Activated CD8-positive, alpha-beta memory T cell treated with anti-CD3 and anti-CD28 coated beads, Interleukin-2, amount 50 U/mL, for 48 hours (primary cell): ENCODE results near the gene CSNK1G3.
"Not testable (repeated sequence)": the region's sequence is repeated elsewhere in the genome, so short reads cannot be mapped to it uniquely, and the experiment has no call there.

ENCODE experiments used
- DNase-seq: peaks from one replicate; pipeline ENCODE4 v3.0.0-alpha.2; 2020

The CSNK1G3 gene

DNA sequence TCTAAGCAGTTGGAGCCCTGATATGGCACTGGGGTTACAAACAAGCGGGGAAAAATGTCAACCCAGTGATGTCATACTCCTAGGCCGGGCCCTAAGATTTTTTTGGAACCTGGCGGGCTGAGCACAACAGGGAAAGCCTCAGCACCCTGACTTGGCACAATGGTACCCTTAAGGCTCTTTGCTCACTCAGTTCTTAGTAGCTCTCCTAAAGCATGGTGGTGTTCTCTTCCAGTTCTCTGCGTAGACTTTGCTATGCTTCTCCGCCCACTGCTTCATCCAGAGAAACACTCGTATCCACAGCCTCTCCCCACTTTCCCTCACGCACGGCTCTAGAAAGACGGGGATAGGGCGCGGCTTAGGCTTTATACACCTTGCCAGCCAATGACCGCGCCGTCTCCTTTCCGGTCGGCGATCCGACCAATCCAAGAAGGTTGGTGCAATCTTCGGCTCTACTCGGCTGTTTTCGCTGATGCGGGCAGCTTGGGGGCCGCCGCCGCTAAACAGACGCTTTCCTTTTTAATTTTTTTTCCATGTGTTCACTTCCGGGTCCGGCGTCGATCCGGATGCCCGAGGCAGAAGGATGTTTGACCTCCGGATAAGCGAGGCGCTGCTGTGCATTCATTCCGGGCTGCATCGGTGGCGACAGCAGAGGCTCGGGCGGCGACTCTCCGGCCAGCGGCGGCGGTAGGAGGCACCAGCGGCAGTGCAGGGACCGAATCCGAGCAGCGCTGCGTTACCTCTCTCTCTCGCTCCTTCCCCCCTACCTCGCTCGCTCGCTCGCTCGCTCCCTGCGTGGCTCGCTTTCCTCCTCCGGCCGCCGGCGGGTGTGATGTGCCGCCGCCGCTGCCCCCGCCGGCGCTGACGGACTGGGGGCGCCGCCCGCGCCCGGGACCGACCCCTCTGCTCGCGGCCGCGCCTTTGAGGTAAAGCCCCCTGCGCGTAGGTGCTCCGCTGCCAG lies at the start of gene CSNK1G3:
TSS of gene CSNK1G3 (plus strand) at position 530 of the 958 bp plus-strand sequence. CDS start 33,487 bp downstream, outside the sequence.
- DNase-seq, result peak; percentile 90

DNA sequence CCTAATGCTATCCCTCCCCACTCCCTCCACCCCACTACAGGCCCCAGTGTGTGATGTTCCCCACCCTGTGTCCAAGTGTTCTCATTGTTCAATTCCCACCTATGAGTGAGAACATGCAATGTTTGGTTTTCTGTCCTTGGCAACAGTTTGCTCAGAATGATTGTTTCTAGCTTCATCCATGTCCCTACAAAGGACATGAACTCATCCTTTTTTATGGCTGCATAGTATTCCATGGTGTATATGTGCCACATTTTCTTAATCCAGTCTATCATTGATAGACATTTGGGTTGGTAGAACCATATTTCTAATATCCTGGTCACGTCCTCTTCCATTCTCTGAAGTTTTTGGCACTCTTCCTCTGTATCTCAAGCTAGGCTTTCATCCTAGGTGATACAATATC lies 45.1 kb upstream of the CSNK1G3 start:
- not testable (repeated sequence) for DNase-seq

DNA sequence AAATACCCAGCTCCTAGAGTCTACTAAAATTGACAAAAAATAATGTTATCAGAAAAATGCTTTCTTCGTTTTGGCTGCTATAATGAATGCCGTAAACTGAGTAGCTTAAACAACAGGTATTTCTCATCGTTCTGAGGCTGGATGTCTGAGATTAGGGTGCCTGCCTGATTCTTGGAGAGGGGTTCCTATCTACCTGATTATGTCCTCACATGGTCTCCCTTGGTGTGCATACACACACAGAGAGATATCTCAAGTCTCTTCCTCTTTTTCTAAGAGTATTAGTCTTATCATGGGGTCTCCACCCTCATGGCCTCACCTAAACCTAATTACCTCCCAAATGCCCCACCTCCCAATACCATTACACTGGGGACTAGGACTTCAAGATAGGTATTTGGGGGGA lies 40.6 kb upstream of the CSNK1G3 start:
- no peak for DNase-seq

DNA sequence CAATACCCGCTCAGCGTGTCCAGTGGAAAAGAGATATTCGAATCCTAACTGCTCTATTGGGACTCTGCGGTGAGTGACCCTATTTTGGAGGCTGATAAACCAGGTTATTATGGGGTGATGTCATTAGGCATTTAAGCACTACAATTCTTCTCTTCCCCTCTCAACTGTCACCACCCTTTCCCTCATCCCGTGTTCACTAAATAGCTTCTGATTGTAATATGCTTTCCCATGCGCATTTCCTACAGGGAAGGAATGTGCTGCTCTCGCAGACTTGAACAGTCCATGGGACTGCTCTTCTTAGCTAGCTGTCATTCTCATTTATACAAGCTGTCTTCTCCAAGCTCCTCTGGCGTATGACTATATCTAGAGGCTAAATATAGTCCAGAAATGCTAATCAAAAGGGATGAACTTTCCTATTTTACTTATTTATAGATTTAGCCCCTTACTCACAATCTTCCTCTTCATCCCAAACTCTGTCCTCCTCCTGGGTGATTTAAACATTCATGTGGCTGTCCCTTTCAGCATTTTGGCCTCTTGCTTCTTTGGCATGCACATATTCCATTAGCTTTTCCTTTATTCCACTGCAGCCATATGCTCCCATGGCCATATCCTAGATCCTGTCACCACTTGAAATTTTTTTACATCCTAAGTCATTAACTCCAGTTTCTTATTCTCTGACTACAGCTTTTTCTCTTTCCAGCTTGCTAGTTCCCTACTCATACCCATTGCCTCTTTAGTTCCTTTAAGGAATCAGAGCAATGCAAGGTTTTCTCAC lies 39.6 kb upstream of the CSNK1G3 start:
- no peak for DNase-seq

DNA sequence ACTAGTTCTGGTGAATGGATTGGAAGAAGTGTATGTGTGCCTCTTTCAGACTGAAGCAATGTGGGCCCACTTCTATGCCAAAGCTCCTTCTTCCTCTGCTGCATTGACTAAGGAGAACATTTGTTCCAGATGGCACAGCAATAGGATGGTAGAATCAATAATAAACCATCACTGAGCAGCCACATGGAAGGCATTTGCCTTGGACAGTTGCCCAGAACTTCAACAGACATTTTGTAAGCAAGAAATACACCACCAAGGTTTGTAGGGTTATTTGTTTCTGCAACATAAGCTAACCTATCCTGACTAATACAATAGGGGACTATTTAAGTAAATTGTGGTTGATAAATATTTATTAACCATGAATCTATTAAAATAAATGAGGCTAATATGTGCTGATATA lies 37.7 kb upstream of the CSNK1G3 start:
- DNase-seq, result no peak

DNA sequence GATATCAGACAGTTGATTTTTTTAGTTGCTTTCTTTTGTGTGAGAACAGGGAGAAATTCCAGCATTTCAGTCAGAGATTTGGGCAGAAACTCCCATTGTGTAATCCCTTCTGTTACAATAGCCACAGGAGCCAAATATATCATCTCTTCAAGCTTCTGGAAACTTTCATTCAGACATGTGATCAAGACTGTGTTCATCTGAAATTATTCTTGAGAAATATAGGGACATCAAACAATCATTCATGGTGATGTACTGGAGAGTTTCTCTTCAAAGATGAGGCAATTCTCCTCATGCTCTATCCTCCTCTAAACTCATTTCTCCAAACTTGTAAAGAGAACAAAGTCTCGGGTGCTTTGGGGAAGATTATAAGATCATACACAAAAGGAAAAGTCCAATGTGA lies 35.2 kb upstream of the CSNK1G3 start:
- no peak for DNase-seq

DNA sequence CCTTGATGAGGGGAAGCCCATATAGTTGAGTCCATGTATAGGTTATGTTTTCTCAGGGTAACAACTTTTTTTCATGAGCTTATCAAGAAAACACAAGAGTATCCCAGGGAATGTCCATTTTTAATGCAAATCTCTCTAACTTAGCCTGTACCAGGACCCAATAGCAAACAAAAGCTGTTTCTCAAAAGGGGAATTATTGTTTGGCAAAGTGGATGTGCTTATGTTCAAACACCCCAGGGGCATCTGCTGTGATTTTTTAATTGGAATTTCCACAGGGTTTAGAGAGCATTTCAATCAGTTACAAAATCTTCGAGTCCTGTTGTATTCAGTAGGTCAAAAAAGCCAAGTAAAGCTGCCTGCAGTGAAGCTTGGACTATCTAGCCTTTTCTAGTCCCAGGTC lies 33.4 kb upstream of the CSNK1G3 start:
- DNase-seq, result no peak

DNA sequence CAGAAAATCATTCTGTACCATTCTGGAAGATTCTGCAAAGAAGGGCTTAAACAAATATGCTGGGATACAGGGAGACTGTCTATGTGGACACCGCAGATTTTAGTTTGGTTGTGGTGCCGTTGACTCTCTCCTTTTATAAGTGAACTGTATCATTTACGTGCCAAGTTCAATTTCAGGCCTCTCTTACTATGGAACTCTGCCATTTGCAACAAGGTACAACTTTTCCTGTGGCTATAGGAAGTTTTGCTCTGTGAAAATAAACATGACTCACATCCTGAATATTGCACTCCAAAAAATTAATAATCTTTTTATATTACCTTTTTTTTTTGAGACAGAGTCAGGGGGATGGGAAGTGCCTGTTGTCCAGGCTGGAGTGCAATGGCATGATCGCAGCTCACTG lies 29.7 kb upstream of the CSNK1G3 start:
- DNase-seq, result no peak

DNA sequence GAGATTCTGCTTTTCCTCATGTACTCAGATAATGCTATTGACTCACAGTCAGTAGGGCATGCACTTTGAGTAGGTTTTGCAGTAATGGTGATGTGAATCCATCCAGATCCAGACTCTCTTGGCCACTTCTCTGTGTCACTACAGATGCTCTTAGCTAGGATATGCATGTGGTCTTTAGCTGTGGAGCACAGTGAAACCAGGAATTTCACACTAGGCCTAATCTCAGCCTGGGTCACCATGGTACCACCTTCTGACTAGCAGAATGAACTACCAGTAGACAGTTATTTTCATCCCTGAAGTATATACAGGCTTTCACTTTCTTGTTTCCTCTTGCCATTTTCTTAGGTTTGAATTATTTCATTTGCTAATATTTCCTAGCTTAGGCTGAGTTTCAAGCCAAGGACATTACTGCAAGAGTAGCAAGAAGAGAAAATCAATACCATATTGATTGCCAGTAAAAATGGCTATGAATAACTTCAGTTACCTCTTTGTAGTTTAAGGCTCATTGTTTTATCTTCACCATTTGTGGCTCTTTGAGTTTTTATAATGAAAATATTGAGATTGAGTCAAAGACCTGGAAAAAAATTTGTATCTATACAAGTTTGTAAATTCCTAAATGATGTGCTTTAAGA lies 28.4 kb upstream of the CSNK1G3 start:
- no peak for DNase-seq

DNA sequence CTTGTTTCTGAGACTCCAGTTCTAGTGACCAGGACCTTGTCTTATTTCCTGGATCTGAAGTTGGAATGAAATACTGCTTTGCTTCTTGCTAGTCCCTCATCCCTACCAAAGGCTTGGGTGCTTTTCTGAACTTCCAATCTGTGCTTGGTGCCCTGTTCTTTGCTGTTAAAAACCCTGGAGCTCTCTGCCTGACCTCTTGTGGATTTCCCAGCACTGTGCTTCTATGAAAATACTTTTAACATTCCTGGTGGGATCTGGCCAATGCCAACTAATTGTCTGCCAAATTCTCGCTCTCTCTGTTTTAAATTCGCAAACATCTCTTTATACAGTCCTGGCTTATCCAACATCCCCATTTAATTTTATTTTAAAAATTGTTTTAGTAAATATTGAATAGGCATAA lies 26.7 kb upstream of the CSNK1G3 start:
- no peak for DNase-seq

DNA sequence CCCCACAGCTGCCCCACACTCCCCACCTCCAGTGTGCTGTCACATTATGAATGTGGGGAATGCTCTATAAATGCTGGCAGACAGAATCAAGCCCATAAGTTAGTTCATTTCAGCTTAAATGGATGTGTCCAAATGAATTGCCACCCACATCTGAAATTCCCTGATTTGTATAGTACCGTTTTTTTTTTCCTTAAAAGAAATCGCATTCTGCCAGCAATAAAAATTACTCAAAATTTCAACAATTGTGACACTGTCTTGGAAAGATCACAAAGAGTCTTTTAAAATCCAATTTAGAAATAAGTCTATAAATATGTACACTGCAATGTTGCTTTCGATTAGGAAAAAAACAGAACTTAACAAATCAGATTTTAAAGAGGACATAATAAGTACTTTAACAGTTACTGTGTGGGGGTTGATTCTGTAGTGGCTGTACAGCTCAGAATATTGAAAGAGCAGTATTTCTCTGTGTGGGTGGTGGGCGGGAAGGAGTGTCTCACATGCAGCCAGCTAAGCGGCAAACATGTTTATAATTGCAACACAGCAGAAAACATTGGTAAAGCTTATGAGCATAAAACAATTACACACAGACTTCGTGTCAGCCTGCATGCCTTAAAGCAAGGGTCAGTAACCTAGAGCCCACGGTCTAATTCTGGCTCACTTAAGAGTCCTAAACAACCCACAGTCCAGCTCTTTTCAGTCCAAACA lies 24.9 kb upstream of the CSNK1G3 start:
- DNase-seq, result no peak

DNA sequence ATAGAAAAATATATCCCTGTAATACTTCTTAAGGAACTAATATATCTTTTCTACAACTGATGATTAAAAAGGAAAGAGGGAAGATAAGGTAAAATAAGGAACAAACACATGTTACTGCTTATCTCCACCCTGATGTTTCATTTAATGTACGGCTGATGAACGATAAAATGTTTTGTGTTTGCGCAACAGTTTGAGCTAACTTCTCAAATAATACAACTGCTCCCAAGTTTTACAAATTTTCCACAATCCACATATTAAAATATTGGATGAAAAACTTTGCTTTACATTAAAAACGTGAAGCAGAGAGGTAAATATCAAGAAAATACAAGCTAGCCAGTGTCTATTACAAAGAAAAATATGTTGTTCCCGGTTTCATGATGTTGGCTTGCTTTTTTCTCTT lies 21.0 kb upstream of the CSNK1G3 start:
- no peak for DNase-seq

DNA sequence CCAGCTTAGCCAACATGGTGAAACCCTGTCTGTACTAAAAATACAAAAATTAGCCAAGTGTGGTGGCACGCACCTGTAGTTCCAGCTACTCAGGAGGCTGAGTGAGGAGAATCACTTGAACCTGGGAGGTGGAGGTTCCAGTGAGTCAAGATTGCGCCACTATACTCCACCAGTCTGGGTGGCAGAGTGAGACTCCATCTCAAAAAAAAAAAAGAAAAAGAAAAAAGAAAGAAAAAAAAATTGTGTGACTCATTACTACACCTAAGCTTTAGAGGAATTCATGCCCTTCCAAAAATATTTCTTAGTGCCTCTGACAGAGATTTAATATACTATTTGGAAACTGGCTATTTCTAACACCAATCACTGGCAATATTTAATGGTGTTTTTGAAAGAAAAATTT lies 16.8 kb upstream of the CSNK1G3 start:
- DNase-seq, result not testable (repeated sequence)

DNA sequence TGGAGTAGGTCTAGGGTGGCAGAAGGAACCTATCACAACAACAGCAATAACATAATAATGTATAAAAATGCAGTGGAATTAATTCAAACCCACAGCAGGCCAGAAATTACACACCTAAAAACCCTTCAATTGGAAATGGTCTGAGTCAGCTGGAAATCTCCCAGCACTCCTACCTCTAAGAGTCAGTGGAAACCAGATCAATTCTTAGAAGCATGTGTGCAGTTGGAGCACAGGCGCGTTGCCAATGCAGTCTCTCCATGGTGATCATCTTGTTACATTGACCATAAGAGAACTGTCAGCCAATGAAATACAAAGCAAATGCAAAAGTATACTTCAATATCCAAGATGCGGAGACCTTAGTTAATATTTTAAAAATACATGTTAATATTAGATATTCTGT lies 15.1 kb upstream of the CSNK1G3 start:
- DNase-seq, result no peak

DNA sequence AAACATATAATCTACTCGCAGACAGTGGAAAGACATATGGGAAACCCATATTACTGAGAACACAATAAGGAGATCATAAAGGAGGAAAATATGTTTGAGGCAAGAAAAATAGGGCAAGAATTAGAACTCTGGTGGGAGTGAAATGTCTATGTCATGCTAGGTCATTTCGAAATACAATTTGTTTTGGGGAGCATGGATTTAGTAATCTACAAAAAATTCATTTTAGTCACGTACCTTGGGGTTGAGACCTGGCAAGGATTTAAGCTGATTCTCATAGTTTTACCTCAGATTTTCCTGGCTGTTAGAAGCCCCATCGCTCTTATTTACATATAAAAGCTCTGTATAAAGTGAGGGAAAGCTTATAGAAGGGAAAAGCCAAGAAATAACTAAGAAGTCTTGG lies 11.5 kb upstream of the CSNK1G3 start:
- no peak for DNase-seq

DNA sequence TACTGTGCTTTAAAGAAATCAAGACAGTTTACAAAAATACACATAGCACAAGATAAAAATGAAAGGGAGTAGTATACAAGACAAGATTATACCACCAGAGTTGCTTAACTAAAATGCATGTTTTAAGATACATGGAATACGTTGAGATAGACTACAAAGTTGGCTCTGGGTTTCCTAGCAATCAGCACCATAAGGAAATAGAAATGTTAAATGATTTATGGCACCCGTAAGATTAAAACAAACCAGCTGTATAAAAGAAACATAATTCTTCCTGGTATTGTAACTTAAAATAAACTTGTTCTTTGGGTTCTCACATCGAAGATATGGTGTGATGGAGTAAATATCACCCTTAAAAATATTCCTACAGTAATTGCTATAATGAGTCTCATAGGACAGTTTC lies 9.9 kb upstream of the CSNK1G3 start:
- DNase-seq, result no peak

DNA sequence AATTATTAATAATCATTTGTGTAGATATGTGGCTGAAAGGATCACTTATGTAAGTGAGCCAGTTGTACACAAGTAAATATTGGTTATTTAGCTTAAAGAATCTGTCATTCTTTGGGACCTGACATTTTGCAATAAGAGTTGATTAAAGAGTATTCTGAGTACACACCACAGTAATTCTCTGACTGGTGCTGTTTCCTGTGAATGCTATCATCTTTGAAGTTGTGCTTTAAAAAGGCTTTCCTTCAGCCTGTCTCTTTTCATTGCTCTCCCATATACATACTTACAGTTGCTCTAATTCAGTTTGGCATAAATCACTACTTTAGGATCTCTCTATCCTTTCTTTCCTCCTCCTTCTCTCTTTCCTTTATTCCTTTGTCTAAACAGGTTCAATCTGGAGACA lies 8.7 kb upstream of the CSNK1G3 start:
- DNase-seq, result no peak

DNA sequence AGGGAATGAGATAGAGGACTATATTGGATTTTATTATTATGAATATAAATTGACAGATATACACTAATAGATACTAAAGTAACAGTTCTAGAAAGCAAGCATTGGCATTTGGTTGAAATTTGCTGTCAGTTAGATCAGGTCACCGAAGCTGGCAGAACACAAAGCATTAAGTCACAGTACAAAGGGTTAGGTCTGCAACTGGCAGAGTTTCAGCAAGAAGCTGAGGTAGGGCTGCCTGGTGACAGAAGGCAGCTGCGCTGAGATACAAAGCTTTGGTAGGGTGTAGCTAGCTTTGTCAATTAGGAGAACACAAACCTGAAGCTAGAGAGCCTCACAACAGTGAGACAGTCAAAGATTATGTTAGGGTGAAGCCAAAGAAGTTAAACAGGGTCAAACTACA lies 6.3 kb upstream of the CSNK1G3 start:
- no peak for DNase-seq

DNA sequence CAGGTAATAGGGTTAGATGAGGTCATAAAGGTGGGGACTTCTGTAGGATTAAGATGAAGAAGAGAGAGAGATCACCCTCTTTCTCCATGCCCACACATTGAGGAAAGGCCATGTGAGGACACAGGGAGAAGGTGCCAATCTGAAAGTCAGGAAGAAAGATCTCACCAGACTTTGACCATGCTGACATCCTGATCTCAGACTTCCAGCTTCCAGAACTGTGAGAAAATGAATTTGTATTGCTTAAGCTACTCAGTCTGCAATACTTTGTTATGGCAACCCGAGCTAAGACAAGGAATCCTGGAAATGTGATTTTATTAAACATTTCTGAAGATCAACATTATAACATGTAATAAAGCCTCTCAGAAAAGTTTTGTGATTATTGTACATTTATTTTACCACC lies 3.5 kb upstream of the CSNK1G3 start:
- no peak for DNase-seq

DNA sequence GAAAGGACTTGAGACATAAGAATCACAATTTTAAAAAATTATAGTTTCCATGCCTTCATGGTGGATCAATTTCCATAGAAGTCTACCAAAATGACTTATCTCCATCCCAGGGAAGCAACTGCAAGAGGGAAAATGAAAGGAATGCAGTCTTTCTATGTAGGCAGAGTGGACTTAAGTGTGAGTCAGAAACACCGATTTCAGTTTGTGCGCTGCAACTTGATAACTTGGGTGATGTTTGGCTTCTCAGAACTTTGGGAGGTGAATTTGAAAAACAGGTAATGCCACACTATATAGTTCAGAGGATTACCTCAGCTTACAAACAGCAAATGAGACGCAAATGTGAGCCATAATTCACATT lies 708 bp upstream of the CSNK1G3 start:
- DNase-seq, result no peak

DNA sequence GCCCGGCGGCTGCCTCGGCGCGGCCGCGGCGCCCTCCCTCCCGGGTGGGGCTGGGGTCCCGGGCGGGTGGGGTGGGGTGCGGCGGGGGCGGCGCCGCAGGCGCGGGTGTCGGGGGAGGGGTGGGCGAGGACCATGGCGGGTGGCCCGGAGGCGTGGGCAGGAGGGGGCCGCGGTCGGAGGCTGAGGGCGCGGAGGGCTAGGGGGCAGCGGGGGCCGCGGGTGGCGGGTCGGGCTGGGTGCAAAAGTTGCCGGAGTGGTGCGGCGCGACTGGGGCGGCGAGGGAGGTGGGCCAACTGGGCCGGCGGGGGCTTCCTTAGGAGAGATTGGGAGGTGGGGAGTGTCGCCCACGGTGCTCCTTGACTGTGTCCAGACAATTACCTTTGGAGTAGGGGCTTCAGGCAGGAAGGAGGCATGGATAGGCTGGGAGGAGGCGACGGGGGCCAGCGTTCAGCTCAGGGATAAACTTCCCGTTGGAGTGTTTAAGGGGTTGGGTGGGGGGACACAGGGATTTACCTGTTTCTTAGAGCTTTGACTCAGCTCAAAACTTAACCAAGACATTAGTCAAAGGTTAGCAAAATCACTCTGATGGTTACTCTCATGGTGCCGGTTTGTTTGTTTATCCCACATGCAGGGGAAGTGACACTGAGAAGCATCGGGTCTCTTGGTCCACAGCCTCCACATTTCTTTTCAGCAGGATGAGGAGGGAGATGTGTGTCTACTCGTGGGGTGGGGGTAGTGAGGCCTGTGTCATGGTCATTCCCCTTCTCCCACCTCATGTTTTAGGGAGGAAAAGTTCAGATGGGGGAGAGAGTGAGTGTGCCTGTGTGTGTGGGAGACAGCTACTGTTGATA lies 859 bp downstream of the CSNK1G3 start:
- peak; percentile 78 for DNase-seq
